Lower leg skin (tissue), 4 donors: Measurements from ENCODE around the gene GJA10. TPM values are rescaled to one million over a fixed set of nuclear protein-coding genes. Genes with fewer than 3 reads are reported as not detected.

Source experiments
- DNase-seq, 2 donors: peaks; one replicate each; pipeline ENCODE4 v3.0.0-alpha.2; 2019; ENCODE audit warnings: low spot score in 2 of 2
- H3K4me3 ChIP-seq: fragments of 200-600 bp; sonication (generic); 2 replicates; pipeline ENCODE4 v1.5.1; 2017; ENCODE audit warnings: mild to moderate bottlenecking, low read depth; ENCODE audit not compliant: poor library complexity, severe bottlenecking
- POLR2A ChIP-seq, 2 donors: fragments of 450-650 bp; IDR thresholded peaks; one replicate each; pipeline ENCODE4 v1.6.1; 2016 to 2017; ENCODE audit warnings: antibody characterized with exemption in 2 of 2, mild to moderate bottlenecking in 1 of 2, moderate library complexity in 1 of 2
- WGBS, 2 donors: methylation state at CpG; one replicate each; pipeline ENCODE4 v1.1.5; 2018; 5-methylcytosine and 5-hydroxymethylcytosine counted together
- intact Hi-C: fragments of 100-400 bp; cut with DNase I; formaldehyde crosslinking; loops from one replicate; pipeline ENCODE4 v1.15.0; 2023; ENCODE audit warnings: low total_unique reads
- total RNA-seq, 4 donors: library from RNA; depleted of rRNA; stranded (reverse); fragments of >200 nt; gene quantifications; one replicate each; pipeline ENCODE4 v1.1.0, GENCODE V29; 2016
- TF ChIP-seq, protein P1 (sequence below), 3 donors: fragments of 450-650 bp; IDR thresholded peaks; one replicate each; pipeline ENCODE4 v1.5.1; 2016; ENCODE audit warnings: antibody characterized with exemption in 3 of 3, mild to moderate bottlenecking in 3 of 3, moderate library complexity in 2 of 3

GJA10 gene
- total RNA-seq, 4 donors from 2014 or later: not detected

DNA sequence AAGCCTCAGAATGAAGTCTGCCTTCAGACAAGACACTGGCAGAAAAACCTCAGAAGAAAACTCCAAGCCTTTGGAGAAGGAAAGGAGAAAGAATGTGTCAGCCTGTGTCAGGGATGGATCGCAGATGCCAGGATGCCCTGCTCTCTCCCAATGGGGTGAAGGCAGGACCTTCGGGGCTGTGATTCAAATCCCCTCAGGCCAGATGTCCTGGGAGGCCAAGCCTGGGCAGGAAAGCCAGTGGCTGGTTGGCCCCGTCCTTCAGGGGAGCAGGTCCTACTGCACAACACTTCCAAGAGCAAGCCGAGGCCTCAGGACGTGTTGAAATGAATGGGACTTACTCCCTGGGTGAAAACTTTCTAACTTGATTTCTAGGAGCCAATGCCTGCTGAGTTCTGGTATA, 36.5 kb downstream of the GJA10 start:
- 86 to 91% methylated on average over 5 of the region's 5 CpGs for WGBS, 2 donors
- TF ChIP-seq, protein P1, sequence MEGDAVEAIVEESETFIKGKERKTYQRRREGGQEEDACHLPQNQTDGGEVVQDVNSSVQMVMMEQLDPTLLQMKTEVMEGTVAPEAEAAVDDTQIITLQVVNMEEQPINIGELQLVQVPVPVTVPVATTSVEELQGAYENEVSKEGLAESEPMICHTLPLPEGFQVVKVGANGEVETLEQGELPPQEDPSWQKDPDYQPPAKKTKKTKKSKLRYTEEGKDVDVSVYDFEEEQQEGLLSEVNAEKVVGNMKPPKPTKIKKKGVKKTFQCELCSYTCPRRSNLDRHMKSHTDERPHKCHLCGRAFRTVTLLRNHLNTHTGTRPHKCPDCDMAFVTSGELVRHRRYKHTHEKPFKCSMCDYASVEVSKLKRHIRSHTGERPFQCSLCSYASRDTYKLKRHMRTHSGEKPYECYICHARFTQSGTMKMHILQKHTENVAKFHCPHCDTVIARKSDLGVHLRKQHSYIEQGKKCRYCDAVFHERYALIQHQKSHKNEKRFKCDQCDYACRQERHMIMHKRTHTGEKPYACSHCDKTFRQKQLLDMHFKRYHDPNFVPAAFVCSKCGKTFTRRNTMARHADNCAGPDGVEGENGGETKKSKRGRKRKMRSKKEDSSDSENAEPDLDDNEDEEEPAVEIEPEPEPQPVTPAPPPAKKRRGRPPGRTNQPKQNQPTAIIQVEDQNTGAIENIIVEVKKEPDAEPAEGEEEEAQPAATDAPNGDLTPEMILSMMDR (IDR thresholded peaks at IDR 0.05): no peak
- no peak for TF ChIP-seq POLR2A (IDR thresholded peaks at IDR 0.05)
- no peak overlapping the region for H3K4me3 ChIP-seq
- intact Hi-C loops: loop anchor here (5.0 kb wide), 1 partner anchor 552 kb away; no protein-coding TSS in a partner anchor
- no peak for DNase-seq

DNA sequence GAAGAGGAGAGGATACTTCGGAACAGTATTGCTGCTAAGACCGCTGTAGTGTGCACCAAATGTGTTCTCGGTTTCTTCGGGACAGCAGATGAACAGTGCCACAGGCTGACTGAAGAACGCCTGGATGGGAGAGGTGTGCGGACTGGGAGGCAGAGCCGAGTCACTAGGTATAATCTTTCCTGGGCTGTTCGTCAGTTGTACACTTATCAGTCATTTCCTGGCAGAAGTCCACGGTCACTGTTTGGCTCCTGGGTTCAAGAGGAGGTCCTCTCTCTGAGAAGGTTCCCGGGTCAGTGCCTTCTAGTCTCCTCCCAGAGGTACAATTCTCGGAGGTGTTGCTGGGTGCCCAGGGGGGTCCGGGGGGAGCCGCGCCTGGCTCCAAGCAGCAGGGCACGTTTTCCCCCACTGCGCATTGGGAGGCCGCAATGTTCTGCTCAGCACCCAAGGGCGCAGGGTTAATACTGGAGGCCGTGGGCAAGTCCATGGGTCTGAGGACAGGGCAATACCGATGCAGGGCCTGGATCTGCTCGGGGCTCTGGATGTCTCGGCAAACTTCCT, 38.1 kb downstream of the GJA10 start:
- TF ChIP-seq, protein P1 (IDR thresholded peaks at IDR 0.05): no peak
- no peak for TF ChIP-seq POLR2A (IDR thresholded peaks at IDR 0.05)
- WGBS, 2 donors: 92 to 96% methylated on average over 20 to 21 of the region's 22 CpGs
- H3K4me3 ChIP-seq: no peak overlapping the region
- intact Hi-C loops: loop anchor here (5.0 kb wide), 1 partner anchor 550 kb away; no protein-coding TSS in a partner anchor
- DNase-seq: no peak

DNA sequence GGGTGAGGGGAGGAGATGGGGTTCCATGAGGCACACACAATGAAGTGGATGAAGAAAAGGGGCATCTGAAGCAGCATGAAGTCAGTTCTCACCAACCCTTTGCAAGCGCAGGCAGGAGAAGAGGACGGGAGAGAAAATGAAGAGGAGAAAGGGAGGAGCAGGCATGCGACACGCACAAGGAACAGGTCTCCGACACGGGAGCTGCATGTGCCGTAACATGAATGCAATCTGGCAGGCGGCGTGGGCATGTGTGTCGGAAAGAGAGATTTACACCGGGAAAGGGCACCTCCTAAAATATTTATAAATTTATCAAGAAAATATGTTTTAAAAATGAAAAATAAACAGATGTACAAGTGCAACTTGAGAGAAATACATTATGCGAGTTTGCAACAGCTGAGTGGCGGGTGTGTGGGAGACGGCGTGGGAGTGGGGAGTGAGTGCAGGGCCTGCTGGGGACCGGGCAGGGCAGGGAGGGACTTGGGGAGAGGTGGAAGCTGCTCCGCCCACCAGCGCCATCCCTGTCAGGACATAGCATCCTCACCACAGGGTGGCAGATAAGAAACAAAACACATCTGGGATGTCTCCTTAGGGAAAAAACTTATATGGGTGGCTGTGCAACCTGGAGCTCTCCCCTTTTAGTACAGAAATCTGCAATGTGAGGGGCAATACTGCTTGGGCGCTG, 40.6 kb downstream of the GJA10 start:
- DNase-seq: no peak
- no peak overlapping the region for H3K4me3 ChIP-seq
- intact Hi-C loops: loop anchor here (5.0 kb wide), 1 partner anchor 547 kb away; no protein-coding TSS in a partner anchor
- 90 to 94% methylated on average over 19 of the region's 19 CpGs for WGBS, 2 donors
- TF ChIP-seq POLR2A (IDR thresholded peaks at IDR 0.05): no peak
- TF ChIP-seq, protein P1 (IDR thresholded peaks at IDR 0.05): no peak

DNA sequence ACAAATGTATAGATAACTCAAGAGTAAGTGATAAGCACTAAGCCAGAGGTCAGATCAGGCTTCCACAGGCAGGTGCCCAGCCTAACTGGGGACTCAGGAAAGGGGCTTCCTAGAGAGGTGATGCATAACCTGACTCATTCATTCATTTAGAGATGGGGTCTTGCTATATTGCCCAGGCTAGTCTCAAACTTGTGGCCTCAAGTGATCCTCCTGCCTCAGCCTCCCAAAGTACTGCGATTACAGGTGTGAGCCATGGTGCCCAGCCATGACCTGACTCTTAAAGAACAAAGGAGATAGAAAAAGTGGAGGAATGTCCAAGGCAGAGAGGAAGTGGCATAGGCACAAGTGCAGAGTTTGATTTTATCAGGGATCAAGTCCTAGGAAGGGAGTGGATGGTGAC, 41.9 kb downstream of the GJA10 start:
- no peak for TF ChIP-seq POLR2A (IDR thresholded peaks at IDR 0.05)
- TF ChIP-seq, protein P1 (IDR thresholded peaks at IDR 0.05): no peak
- DNase-seq: no peak
- 92 to 100% methylated on average over 1 of the region's 1 CpG for WGBS, 2 donors
- H3K4me3 ChIP-seq: no peak overlapping the region
- intact Hi-C loops: no loop called here

DNA sequence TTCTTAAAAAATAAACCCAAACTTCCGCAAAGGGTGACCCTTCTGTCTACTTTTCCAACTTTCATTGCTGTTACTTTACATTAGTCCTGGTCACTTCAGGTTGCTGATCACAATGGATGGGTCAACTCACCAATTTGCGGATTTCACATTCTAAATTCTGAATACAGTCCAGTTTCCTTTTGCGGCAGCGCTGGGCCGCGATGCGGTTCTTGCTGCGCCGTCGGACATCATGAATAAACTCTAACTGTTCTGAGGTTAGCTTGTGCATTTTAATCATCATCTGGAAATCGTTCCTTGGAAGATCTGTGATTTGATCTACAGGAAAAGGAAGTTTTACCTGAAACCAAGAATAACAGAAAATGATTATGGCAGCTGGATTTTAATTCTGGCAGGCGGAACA, 43.7 kb downstream of the GJA10 start:
- intact Hi-C loops: no loop called here
- H3K4me3 ChIP-seq: no peak overlapping the region
- WGBS, 2 donors: 93 to 95% methylated on average over 12 of the region's 12 CpGs
- TF ChIP-seq, protein P1 (IDR thresholded peaks at IDR 0.05): no peak
- TF ChIP-seq POLR2A (IDR thresholded peaks at IDR 0.05): no peak
- no peak for DNase-seq
